UCSD-AML1 (cell line): ENCODE data around the gene TBC1D22A.

Source experiments
- DNase-seq: peaks from one replicate; lab custom pipeline; 2025; ENCODE audit not compliant: unreplicated experiment; lab: John Stamatoyannopoulos, UW

Gene TBC1D22A

DNA sequence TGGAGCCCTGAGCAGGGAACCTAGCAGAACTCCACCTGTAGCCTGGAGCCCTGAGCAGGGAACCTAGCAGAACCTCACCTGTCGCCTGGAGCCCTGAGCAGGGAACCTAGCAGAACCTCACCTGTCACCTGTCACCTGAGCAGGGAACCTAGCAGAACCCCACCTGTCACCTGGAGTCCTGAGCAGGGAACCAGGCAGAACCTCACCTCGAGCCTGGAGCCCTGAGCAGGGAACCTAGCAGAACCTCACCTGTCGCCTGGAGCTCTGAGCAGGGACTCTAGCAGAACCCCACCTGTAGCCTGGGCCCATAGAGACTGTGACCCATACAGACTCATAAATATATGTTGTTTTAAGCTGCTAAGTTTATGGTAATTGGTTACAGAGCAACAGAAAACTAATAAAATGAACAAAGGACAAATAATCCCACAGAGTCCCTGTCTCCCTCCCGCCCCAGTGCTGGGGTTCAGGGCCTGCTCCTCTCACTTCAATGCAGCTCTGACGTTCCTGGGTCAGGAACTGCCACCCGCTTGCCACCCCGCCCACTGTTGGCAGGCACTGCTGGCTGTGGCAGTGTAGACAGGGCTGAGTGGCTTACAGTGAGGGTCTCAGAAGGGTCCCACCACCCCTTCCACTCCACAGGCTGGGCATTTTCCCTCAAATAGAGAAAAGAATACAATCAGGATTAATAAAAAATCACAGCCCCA lies 259.1 kb downstream of the TBC1D22A start:
- DNase-seq, result no peak

DNA sequence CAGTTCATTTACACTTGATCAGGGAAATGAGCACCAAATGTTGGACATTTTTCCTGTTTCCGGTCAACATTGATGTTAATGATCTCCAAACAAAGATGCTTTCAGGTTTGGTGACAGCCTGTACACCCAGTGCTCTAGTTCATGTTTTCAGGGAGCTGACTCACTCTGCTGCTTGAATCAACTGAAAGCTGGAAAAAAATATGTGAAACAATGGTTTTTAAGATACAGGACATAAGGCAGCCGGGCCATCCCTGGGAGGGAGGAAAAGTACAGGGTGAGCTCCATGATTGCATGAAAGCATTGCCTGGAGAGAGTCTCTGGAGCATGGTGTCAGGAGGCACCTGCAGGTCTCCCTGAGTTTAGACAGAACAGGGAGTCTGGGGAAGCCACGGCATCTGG lies 259.6 kb downstream of the TBC1D22A start:
- DNase-seq, result no peak

DNA sequence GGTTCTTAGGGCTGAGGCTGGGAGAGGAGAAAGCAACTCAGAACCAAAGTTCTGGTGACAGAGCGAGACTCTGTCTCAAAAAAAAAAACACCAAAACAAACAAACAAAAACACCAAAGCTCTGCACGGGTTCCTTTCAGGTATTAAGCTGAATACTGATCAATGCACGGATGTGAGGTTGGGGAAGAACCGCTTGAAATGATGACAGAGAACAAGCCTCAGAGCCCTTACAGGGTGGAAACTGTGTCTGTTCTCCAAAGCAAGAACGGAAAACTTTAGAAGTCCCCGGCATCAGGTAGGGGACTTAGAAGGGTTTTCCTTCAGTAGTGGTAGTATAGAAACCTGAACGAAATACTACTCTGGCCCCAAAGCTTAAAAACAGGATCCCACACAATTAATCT lies 260.0 kb downstream of the TBC1D22A start:
- DNase-seq, result no peak

DNA sequence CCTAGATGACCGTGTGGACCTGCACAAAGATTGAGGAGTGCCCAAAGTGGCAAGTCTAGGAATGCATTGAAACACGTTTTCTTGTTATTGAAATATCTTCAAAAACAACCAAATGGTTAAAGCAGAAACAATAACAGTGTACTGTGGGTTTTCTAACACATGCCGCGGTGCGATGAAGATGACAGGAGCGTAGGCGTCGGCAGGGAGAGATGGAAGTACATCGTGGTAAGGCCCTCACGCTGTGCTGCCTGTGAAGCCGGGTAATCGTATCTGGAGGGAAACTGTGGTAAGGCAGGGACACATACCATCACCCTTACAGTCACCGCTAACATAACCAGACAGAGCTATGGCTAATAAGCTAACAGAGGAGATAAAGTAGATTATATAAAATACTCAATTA lies 261.4 kb downstream of the TBC1D22A start:
- DNase-seq, result no peak

DNA sequence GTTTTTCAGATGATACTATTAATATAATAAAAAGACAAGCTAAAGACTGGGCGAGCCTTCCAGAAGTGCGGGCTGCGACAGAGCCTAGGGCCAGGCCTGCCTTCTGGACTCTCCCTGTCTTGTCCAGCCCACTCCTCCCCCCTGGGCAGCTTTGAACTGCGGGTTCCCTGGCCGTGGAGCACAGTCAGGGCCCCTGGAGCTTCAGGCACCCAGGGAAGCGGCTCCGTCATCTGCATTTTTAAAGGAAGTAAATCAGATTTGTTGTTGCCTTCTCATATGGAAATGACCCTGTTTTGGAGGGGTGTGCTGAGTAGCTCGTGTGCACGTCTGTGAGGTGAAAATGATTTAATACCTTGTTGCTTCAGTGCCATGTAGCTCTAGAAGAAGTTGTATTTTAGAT lies 265.3 kb downstream of the TBC1D22A start:
- no peak for DNase-seq

DNA sequence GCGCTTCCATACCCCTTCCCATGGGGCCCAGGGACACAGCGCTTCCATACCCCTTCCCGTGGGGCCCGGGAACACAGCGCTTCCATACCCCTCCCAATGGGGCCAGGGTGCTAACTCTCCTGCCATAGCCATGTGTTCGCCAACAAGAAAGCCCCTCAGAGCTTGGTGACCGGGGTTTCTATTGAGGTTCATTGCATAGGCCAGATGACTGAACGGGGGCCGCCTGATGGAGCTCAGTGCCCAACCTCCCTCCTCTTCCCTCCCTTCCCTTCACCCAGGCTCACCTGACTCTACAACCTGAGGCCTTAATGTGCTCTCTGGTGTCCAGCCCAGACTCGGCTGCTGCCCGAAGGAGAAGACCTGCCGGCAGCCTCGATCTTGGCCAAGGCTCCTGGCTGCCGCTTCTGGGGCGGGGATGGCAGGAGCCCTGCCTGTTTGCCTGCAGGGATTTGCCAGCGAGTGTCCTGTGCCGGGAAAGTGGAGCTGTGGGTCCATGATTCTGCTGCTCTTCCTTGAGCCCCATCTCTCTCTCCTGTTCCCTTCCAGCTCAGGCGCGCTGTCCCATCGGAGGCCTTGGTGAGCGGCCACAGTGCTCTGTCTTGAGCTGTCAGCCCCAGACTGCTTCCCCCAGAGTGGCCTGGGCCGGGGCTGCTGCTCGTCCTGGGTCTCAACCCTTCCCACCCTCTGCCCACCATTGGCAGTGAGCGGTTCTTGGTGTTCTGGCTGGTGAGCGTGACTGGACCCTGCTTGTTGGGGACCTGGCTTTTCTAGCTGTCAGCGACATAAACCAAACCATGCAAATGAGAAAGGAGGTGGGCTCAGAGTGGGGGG lies 267.0 kb downstream of the TBC1D22A start:
- no peak for DNase-seq

DNA sequence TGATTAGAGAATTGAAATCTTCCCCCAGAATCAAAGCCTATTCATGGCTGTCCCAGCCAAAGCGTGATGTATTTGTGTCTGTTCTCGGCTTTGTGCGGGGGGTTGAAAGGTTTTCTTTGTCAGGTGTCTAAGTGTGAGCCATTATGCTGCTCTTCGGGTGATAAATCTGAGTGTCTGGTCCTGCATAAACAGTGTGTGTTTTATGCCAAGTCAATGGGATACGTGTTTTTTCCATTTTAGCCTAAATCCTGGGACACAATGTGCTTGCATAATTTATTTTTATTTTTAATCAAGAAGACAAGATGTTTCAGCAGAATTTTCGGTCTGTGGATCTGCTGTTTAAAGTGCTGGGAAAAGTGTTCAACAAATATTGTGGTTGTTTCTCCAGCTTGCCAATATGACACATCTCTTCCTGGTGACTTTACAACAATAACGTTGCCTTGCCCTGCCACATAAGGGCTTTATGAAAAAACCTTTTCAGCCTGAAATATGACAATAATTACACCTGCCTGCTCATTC lies 267.8 kb downstream of the TBC1D22A start:
- DNase-seq, result no peak

DNA sequence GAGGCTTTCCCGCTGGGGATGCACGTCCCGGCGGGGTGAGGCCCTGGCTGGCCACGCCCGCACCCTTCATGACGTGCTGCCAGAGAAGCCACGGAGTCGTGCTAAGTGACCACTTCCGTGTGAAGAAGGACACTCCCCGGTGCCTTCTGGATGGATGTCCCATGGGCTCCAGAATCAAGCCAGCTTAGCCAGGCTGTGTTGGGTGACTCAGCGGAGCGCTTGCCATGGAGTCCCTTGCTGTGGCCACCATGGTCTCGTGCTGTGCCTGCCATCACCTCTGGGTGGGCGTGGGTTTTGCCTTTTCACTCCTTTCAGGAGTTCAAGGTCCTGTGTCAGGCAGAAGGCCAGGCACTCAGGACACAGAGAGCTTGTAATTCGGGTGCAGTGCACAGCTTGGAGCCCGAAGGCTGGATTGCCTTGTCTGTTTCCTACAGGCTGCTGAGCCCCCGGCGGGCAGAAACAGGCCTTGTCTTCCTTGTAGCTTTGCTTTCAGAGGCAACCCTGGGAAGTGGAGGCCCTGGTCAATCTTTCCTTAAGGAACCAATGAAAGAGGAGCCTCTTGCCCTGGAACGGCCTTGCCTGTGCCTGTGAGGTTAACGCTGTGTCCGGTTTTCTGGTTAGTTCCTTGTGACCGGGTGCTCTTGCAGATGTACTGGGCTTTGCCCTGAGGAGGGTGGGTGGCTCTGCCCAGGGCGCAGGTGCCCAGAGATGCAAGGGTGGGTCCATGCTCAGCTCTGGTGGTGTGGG lies 268.6 kb downstream of the TBC1D22A start:
- no peak for DNase-seq

DNA sequence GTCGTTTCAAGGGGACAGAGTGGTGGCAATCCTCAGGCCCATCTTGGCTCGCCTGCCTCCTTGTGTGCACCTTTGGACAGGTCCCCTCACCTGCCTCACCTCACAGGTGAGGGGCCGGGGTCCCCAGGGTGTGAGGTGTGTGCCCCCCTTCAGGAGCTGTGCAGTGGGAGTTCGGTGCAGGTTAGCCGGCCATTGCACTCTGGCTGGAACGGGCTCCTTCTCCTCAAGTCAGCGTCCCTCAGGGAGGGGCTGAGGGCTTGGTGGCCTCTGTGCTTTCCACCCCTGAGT lies 269.1 kb downstream of the TBC1D22A start:
- DNase-seq, result no peak

DNA sequence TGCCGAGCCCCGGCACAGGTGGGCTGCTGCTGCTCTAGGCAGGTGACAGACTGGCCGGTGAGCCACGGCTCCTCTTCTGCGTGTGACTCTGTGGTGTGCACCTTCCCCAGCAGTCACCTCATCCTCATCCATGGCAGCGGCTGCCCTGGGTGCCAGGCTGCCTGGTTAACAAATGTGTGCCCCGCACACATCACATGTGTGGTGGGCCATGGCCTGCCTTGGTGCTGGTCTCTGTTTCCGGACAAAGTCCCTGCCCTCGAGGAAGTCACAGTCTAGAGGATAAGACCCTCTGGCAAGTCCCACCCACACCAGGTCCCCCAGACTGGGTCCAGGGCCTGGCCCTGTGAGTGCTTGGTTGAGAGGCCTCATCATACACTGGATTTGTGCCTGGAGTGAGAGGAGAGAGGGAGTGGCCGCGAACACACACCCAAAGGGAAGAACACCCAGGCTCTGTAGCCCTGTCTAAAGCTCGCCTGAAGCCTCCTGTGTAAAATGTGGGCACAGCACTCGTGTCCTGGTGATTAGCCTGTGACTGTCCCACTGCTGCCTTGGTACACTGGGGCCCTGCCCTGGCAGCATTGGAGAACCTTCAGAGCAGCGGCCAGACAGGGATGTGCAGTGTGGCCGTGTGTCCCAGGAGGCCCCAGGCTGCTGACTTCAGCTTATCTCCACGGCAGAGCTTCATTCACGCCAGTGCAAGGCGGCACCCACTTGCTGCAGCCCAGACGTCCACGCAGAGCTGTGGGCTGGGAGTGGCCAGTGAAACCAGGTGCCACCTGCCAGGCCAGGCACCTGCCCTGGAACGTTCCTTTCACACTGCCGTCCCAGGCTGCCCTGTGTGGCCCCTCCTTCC lies 269.9 kb downstream of the TBC1D22A start:
- no peak for DNase-seq

DNA sequence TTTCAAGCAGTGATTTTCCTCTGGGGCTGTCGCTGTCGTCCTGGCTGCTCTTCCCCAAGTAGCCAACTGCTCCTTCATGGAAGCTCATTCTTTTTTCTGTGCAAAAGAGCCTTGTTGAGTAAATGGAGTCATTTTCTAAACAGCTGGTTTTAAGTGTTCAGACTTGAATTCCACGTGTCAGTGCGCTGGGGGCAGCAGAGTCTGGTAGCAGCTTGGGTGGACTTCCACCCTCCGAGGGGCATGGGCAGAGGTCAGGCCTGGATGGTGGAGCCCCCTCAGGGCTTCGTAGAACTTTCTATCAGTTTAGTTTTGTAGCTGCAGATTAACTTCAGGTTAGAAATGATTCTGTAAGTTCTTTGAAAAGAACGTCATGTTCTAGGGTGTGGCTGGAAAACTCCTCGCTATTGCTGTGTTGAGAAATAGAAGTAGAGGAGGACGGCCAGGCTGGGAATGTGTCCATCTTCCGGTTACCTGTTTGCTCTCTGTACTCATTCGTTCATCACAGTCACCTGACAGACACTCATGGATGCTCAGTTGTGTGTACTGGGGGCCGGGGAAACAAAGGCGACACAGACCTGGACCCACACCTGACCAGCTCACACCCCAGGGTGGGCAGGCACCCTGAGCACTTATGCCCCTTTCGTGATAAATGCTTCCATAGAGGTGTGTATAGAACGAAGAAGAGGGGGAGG lies 270.7 kb downstream of the TBC1D22A start:
- DNase-seq, result no peak

DNA sequence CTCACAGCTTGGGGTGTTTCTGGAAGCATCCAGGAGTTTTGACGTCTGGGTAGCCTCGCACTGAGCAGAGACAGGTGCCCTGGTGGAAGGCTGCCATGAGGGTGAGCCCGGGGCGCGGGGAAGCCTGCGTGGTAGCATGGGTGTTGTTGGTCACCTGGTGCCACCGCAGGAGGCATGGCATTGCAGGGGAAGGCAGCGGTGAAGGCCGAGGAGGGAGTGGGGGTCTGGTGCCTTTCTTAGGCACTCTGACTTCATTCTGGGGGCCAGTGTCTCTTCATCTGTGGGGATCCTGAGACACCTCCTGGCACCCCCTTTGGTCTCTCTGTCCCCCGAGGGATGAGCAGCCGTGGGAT lies 271.2 kb downstream of the TBC1D22A start:
- no peak for DNase-seq

DNA sequence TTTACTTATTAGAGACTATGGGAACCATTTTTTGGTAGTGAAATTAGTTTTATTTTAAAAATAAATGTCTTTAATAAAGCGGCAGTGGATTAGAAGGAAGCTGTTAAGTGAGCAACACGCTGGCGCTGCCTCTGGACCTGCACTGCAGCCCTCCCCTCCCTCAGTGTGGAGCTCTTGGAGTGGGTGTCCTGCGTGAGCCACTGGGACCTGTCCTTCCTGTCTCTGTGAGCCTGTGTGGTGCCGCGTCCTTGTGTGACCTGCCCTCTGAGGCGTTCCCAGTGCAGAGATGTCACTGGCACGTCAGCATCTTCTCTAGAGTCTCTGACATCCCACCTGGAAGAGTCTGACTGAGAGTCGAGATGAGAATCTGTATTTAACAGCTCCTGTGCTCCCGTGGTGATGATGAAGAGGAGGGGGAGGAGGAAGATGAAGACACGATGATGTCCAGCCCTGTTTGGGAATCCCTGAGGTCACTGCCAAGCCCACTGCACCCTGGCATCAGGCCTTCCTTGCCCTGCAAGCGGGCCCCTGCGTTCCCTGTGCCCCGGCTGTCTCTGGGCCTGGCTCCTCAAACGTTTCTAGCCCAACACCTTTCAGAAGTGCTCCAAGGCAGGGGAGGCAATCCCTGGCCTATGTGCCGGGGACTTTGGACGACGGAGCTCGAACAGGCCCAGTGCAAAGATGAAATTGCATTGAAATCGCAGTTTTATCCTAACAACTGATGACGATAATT lies 271.8 kb downstream of the TBC1D22A start:
- no peak for DNase-seq

DNA sequence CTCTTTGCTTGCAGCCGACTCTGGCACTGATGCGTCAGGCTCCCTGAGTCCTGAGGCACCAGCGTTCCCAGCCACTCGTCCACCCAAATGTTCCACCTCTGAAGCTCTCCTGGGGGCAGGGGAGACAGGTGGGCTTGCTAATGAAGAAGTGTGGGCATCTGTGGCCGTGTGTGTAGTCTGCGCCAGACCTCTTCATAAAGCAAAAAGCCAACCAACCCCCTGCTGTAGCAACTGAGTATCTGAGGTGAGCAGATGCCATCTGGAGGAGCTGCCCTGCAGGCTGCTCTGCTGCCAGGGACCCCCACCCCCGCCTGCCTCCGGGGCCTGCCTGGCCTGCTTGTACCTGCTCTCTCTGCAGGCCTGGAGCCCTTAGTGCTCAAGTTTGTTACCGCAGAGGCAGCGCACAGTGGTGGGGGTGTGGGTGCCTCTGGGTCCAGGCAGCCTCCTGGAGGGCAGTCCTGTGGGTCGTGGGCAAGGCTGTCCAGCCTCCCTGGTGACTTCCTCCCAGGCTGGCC lies 272.5 kb downstream of the TBC1D22A start:
- no peak for DNase-seq

DNA sequence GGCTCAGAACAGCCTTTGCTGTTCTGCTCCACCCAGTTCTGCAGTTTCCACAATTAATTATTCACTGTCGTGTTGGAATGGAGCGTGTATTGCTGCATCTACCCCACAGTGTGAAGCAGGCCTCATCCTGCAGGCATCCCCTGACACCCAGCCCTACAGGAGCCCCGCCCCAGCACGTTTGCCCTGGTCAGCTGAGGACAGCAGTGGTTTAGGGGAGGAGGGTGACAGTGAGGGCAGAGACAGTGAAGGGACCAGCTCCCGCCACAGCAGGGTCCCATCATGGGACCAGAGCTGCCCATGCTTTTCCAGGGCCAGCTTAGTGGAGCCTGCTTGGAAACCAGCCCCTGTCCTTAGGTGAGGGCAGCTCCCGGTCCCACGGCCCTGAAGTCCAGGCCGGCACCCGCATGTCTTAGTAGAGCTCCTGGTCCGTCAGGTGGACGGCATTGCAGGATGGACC lies 273.0 kb downstream of the TBC1D22A start:
- DNase-seq, result no peak

DNA sequence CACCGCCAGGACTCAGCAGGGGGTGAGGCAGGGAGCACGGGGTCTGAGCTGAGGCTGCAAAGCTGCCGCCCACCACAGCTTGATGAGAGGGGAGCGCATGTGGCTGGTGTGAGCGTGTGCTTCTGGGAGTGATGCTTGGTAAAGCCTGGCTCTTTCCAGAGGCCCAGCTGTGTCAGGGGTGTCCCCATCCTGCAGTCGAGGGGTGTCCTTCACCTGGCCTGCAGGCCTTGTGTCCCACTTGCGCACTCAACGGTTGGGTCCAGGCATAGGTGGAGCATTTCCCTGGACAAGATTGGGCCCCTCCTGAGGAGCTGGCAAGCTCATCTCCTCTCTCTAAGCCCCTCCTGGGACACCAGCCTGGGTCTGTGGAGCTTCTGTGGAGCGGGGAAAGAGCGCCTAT lies 273.9 kb downstream of the TBC1D22A start:
- no peak for DNase-seq

DNA sequence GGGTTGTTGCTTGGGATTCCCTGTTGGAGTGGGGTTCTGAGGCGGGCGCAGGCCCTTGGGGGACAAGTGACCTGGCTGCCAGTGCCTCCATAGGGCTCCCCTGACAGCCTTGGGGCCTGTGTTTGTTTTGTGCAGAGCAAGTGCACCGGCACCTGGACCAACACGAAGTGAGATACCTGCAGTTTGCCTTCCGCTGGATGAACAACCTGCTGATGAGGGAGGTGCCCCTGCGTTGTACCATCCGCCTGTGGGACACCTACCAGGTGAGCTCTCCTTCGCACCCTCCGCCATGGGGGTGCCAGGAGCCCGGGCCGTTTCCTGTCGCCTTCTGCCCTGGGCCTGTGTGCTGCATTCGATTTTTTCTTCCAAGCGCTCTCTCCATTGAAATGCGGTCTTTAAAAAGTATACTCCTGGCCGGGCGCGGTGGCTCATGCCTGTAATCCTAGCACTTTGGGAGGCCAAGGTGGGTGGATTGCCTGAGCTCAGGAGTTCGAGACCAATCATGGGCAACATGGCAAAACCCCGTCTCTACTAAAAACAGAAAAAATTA lies 274.6 kb downstream of the TBC1D22A start:
- no peak for DNase-seq

DNA sequence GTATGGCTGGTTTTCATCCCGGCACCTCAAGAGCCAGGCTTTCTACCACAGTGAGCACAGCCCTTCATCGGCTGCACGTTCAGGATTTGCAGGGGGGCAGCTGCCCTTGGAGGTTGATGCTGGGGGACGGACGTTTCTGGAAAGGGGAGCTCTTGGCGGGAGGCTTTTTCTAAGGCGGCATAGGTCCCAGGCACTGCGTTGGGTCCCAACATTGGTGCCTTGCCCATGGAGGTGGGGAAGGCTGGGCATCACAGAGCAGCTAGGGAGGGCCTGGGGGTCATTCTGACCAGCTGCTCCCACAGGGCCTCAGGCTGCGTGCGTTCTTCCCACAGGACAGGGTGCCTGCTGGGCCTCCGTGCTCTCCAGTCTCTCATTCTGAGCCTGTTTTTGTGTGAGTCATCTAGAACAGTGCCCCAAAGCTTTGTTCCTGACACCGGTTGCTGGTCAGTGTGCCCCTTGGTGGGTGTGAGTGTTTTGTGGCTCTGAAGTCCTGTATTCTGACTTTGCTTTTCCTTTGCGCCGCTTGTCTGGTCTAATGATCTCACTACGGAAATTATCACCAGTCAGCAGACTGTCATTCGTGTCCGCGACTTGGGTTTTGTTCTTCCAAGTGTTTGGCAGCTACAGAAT lies 275.9 kb downstream of the TBC1D22A start:
- DNase-seq, result no peak

DNA sequence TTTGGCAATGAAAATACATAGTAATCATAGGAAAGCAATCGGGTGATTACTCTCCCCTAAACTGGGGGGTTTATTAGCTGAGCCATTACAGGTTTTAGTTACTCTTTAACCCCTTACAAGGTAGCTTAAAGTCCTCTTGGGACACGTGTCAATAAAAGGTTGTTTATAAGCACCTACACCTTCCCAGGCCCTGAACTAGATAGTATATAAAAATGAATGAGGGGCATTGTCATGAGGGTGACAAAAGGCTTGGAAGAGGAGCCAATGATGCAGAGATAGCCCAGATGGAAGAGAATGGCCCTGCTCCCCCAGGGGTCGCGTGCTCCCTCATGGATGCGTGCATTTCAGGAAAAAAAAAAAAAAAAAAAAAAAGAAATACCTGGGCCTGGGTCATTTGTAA lies 276.9 kb downstream of the TBC1D22A start:
- DNase-seq, result no peak
